Central memory CD8-positive, alpha-beta T cell (primary cell): ENCODE data around the gene STX4.
"Not testable (repeated sequence)": the region's sequence is repeated elsewhere in the genome, so short reads cannot be mapped to it uniquely, and the experiment has no call there.

ENCODE experiments used
- ATAC-seq: fragments of 150-1000 bp; cut with Tn5 transposase; replicated peaks from 2 replicates; pipeline ENCODE4 v1.10.0; 2022; ENCODE audit warnings: mild to moderate bottlenecking, moderate FRiP score, moderate number of reproducible peaks; ENCODE audit not compliant: poor library complexity, severe bottlenecking; ENCODE audit errors: extremely low read depth
- DNase-seq, 2 donors: peaks; one replicate each; pipeline ENCODE4 v3.0.0; 2021; ENCODE audit warnings: low spot score in 2 of 2
- H3K27ac Mint-ChIP-seq: one replicate; pipeline ENCODE4 v1.8.0; 2022; ENCODE audit warnings: low read depth, mild to moderate bottlenecking, moderate library complexity, mixed read lengths
- H3K27me3 Mint-ChIP-seq: one replicate; pipeline ENCODE4 v1.8.0; 2022; ENCODE audit warnings: mixed read lengths
- H3K36me3 Mint-ChIP-seq: one replicate; pipeline ENCODE4 v1.8.0; 2022; ENCODE audit warnings: mild to moderate bottlenecking, moderate library complexity, mixed read lengths; ENCODE audit not compliant: insufficient read depth
- H3K4me1 Mint-ChIP-seq: one replicate; pipeline ENCODE4 v1.8.0; 2022; ENCODE audit warnings: mixed read lengths
- H3K4me3 Mint-ChIP-seq: one replicate; pipeline ENCODE4 v1.8.0; 2022; ENCODE audit warnings: mild to moderate bottlenecking, moderate library complexity, mixed read lengths
- H3K9me3 Mint-ChIP-seq: one replicate; pipeline ENCODE4 v1.8.0; 2022; ENCODE audit warnings: mixed read lengths

The STX4 gene

GRCh38 chr16:31003744-31004143 lies 29.6 kb upstream of the STX4 start:
- Mint-ChIP-seq H3K27me3 (peaks cover 4% of the 10 kb centered on the region), H3K27ac (no peak overlapping the region), H3K36me3 (no peaks in the 10 kb centered on the region), H3K4me3 (no peak overlapping the region), H3K9me3 (no peaks in the 10 kb centered on the region), H3K4me1 (no peaks in the 10 kb centered on the region)
- ATAC-seq: no peak
- no peak for DNase-seq

GRCh38 chr16:31004658-31005057 lies 28.7 kb upstream of the STX4 start:
- Mint-ChIP-seq H3K9me3 (no peaks in the 10 kb centered on the region), H3K27ac (no peak overlapping the region), H3K4me1 (no peaks in the 10 kb centered on the region), H3K27me3 (peaks cover 14% of the 10 kb centered on the region), H3K4me3 (no peak overlapping the region), H3K36me3 (no peaks in the 10 kb centered on the region)
- no peak for ATAC-seq
- DNase-seq: no peak

GRCh38 chr16:31005350-31006085 lies 27.8 kb upstream of the STX4 start:
- Mint-ChIP-seq H3K4me3 (no peak overlapping the region), H3K27ac (no peak overlapping the region), H3K27me3 (peaks cover 20% of the 10 kb centered on the region), H3K4me1 (no peaks in the 10 kb centered on the region), H3K36me3 (no peaks in the 10 kb centered on the region), H3K9me3 (no peaks in the 10 kb centered on the region)
- no peak for DNase-seq
- ATAC-seq: no peak

- H3K9me3 Mint-ChIP-seq: no peaks in the 10 kb centered on the region
- H3K4me1 Mint-ChIP-seq: no peaks in the 10 kb centered on the region
- no peak overlapping the region for H3K27ac Mint-ChIP-seq
- DNase-seq (no peak), ATAC-seq (no peak)
- no peak overlapping the region for H3K4me3 Mint-ChIP-seq
- no peaks in the 10 kb centered on the region for H3K36me3 Mint-ChIP-seq
- H3K27me3 Mint-ChIP-seq: peaks cover 23% of the 10 kb centered on the region
Observed at GRCh38 chr16:31006086-31006385, 27.3 kb upstream of the STX4 start.

- Mint-ChIP-seq H3K27me3 (peaks cover 28% of the 10 kb centered on the region), H3K36me3 (no peaks in the 10 kb centered on the region), H3K27ac (no peak overlapping the region), H3K4me1 (peaks cover 5% of the 10 kb centered on the region), H3K4me3 (no peak overlapping the region), H3K9me3 (no peaks in the 10 kb centered on the region)
- ATAC-seq: no peak
- no peak for DNase-seq
Observed at GRCh38 chr16:31006589-31006988, 26.8 kb upstream of the STX4 start.

- H3K27me3 Mint-ChIP-seq: peaks cover 39% of the 10 kb centered on the region
- no peaks in the 10 kb centered on the region for H3K9me3 Mint-ChIP-seq
- no peak for ATAC-seq
- no peaks in the 10 kb centered on the region for H3K36me3 Mint-ChIP-seq
- H3K4me3 Mint-ChIP-seq: no peak overlapping the region
- no peak for DNase-seq
- peaks cover 7% of the 10 kb centered on the region for H3K4me1 Mint-ChIP-seq
- H3K27ac Mint-ChIP-seq: no peak overlapping the region
Observed at GRCh38 chr16:31007684-31008083, 25.7 kb upstream of the STX4 start.

- no peak overlapping the region for H3K4me3 Mint-ChIP-seq
- DNase-seq: no peak
- no peaks in the 10 kb centered on the region for H3K36me3 Mint-ChIP-seq
- no peak overlapping the region for H3K27ac Mint-ChIP-seq
- H3K4me1 Mint-ChIP-seq: peaks cover 8% of the 10 kb centered on the region
- peaks cover 44% of the 10 kb centered on the region for H3K27me3 Mint-ChIP-seq
- no peak for ATAC-seq
- H3K9me3 Mint-ChIP-seq: no peaks in the 10 kb centered on the region
Observed at GRCh38 chr16:31008149-31008548, 25.2 kb upstream of the STX4 start.

- peaks cover 2% of the 10 kb centered on the region for H3K36me3 Mint-ChIP-seq
- no peak overlapping the region for H3K27ac Mint-ChIP-seq
- peaks cover 12% of the 10 kb centered on the region for H3K4me1 Mint-ChIP-seq
- ATAC-seq: no peak
- no peaks in the 10 kb centered on the region for H3K9me3 Mint-ChIP-seq
- no peak for DNase-seq
- H3K27me3 Mint-ChIP-seq: peaks cover 48% of the 10 kb centered on the region
- no peak overlapping the region for H3K4me3 Mint-ChIP-seq
Observed at GRCh38 chr16:31008551-31008950, 24.8 kb upstream of the STX4 start.

- Mint-ChIP-seq H3K27ac (no peak overlapping the region), H3K27me3 (peaks cover 54% of the 10 kb centered on the region), H3K4me3 (no peak overlapping the region), H3K4me1 (peaks cover 13% of the 10 kb centered on the region), H3K36me3 (peaks cover 3% of the 10 kb centered on the region), H3K9me3 (no peaks in the 10 kb centered on the region)
- DNase-seq (no peak), ATAC-seq (no peak)
Observed at GRCh38 chr16:31009120-31009519, 24.2 kb upstream of the STX4 start.

- peaks cover 3% of the 10 kb centered on the region for H3K36me3 Mint-ChIP-seq
- no peak overlapping the region for H3K27ac Mint-ChIP-seq
- H3K4me1 Mint-ChIP-seq: peaks cover 13% of the 10 kb centered on the region
- H3K4me3 Mint-ChIP-seq: peak overlapping the region; percentile 9
- no peak for DNase-seq
- H3K27me3 Mint-ChIP-seq: peaks cover 60% of the 10 kb centered on the region
- no peaks in the 10 kb centered on the region for H3K9me3 Mint-ChIP-seq
- ATAC-seq: no peak
Observed at GRCh38 chr16:31009894-31010584, 23.3 kb upstream of the STX4 start.

GRCh38 chr16:31010585-31011325 lies 22.6 kb upstream of the STX4 start, which contains the start of gene STX1B:
TSS of gene STX1B (minus strand) at chr16:31010638. CDS start at chr16:31010396, 242 bp downstream.
- Mint-ChIP-seq H3K27ac (peak within 1 kb of the TSS; percentile 76), H3K4me3 (peak within 1 kb of the TSS; percentile 49), H3K36me3 (peaks cover 4% of the 10 kb centered on the region), H3K4me1 (peaks cover 13% of the 10 kb centered on the region), H3K9me3 (no peaks in the 10 kb centered on the region), H3K27me3 (peaks cover 68% of the 10 kb centered on the region)
- DNase-seq: no peak
- ATAC-seq: peak; percentile 40

GRCh38 chr16:31011815-31012214 lies 21.5 kb upstream of the STX4 start:
- Mint-ChIP-seq H3K27ac (peak overlapping the region; percentile 76), H3K4me1 (peaks cover 13% of the 10 kb centered on the region), H3K27me3 (peaks cover 72% of the 10 kb centered on the region), H3K4me3 (peak overlapping the region; percentile 49)
- not testable (repeated sequence) for DNase-seq, ATAC-seq, H3K9me3 Mint-ChIP-seq, H3K36me3 Mint-ChIP-seq

GRCh38 chr16:31013292-31013691 lies 20.1 kb upstream of the STX4 start:
- Mint-ChIP-seq H3K4me1 (peaks cover 13% of the 10 kb centered on the region), H3K27me3 (peaks cover 72% of the 10 kb centered on the region)
- not testable (repeated sequence) for H3K9me3 Mint-ChIP-seq, H3K4me3 Mint-ChIP-seq, H3K27ac Mint-ChIP-seq, H3K36me3 Mint-ChIP-seq, DNase-seq, ATAC-seq
